Inferior parietal cortex (tissue), 1 donor: ENCODE measurements around the gene ZNF593.

Experiments
- DNase-seq: peaks from one replicate; pipeline ENCODE4 v3.0.0-alpha.2; 2016; ENCODE audit errors: extremely low spot score

ZNF593 gene

DNA sequence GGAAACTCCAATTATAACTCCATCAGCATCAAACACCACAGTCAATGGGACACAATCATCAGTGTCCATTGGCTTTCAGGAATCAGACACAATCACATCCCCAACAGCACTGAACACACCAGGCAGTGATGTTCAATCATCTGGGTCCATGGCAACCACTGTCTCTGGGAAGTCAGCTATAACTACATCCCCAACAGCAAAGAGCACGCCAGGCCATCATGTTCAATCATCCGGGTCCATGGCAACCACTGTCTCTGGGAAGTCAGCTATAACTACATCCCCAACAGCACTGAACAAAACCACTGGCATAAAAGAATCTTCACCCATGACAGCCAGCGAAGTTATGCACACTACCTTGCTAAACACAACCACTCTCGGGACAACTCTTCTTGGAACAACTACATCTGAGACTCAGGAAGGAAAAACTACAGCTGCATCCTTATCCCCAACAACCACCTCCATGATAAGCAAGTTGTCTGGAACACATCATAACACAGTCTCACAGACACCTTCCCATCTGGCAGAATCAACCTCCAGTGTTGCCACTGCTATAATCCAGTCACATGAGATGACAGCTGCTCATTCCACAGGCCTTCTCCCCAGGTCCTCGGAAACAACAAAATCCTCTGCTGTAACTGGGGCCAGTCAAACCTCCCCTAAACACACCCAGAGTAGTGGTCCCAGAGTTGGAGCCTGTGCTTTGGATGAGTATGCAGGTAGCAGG is 40.6 kb downstream of the ZNF593 start:
- DNase-seq, result no peak

GRCh38 chr1:26212726-26213125 is 43.0 kb downstream of the ZNF593 start:
- no peak for DNase-seq

DNA sequence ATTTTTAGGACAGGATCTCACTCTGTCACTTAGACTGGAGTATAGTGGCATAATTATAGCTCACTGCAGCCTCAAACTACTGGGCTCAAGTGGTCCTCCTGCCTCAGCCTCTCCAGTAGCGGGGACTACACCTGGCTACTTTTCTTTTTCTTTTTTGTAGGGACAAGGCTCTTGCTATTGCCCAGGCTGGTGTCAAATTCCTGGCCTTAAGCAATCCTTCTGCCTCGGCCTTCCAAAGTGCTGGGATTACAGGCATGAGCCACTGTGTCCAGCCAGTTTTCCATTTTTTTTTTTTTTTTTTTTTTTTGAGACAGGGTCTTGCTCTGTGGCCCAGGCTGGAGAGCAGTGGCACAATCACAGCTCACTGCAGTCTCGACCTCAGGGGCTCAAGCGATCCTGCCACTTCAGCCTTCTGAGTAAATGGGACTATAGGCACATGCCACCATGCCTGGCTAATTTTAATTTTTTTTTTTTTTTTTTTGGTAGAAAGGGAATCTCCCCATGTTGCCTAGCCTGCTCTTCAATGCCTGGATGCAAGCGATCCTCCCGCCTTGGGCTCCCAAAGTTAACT is 43.7 kb downstream of the ZNF593 start:
- no peak for DNase-seq

- DNase-seq, result no peak
These were observed 45.5 kb downstream of the ZNF593 start for GRCh38 chr1:26215246-26215645.

GRCh38 chr1:26218906-26219494 is 49.3 kb downstream of the ZNF593 start:
- DNase-seq, result no peak
